ENCODE data around the gene UBE2G2.

DNA sequence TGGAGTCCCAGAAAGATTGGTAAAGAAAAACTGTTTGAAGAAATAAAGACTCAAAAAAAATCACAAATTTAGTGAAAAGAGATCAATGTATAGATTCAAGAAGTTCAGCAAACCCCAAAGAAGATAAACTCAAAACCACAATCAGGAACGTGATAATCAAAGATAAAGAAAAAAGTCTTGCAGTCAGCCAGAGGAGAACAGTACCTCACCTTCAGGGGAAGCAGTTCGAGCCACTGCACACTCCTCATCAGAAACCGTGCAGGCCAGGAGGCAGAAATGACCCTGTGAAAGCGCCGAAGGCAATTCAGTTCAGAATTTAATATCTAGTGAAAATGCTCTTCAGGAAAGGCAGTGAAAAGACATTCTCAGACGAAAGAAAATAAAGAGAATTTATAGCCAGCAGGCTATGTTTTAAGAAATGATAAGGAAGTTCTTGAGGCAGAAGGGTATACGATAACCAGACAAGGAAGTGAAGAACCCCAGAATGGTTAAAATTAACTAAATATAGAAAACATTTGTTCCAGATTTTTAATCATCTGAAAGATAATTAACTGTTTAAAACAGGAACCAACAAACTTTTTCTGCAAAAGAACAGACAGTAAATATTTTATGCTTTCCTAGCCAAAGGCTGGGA, 29.7 kb upstream of the UBE2G2 start:
- TF ChIP-seq POLR2A (IDR thresholded peaks at IDR 0.05) (no peak), CTCF (IDR thresholded peaks at IDR 0.05) (no peak)
